Right renal cortex interstitium (tissue), 3 donors: ENCODE results near the gene LY9. TPM values are rescaled to one million over a fixed set of nuclear protein-coding genes. Genes with fewer than 3 reads are reported as not detected.

ENCODE experiments used
- DNase-seq, 3 donors: peaks; one replicate each; pipeline ENCODE4 v3.0.0-alpha.2; 2013; ENCODE audit warnings: low read depth in 3 of 3, low spot score in 2 of 3
- polyA plus RNA-seq, 3 donors: library from polyadenylated mRNA; unstranded; fragments of 120-200 nt; gene quantifications; one replicate each; pipeline ENCODE4 v1.2.1, GENCODE V29; 2013; ENCODE audit not compliant: insufficient read length in 3 of 3

Gene LY9, protein sequence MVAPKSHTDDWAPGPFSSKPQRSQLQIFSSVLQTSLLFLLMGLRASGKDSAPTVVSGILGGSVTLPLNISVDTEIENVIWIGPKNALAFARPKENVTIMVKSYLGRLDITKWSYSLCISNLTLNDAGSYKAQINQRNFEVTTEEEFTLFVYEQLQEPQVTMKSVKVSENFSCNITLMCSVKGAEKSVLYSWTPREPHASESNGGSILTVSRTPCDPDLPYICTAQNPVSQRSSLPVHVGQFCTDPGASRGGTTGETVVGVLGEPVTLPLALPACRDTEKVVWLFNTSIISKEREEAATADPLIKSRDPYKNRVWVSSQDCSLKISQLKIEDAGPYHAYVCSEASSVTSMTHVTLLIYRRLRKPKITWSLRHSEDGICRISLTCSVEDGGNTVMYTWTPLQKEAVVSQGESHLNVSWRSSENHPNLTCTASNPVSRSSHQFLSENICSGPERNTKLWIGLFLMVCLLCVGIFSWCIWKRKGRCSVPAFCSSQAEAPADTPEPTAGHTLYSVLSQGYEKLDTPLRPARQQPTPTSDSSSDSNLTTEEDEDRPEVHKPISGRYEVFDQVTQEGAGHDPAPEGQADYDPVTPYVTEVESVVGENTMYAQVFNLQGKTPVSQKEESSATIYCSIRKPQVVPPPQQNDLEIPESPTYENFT
- polyA plus RNA-seq = under 1 TPM; 0.06 to 0.22 (median 0.10) TPM

DNA sequence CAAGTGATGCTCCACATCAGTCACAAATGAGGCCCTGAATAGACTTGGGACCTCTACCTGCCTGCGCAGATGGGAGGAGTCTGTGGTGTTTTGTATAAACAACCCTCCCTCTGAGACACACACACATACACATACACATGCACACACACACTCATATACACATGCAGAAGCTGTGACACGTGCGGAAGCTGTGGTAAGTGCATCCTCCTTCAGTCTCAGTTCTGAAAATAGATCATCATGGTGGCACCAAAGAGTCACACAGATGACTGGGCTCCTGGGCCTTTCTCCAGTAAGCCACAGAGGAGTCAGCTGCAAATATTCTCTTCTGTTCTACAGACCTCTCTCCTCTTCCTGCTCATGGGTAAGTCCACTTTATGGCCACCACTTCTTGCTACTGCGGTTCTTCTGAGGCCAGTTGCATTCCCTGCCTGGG lies at the start of gene LY9:
TSS of gene LY9 (plus strand) at position 224 of the 433 bp plus-strand sequence. CDS start at position 238, 14 bp downstream.
- no peak for DNase-seq

DNA sequence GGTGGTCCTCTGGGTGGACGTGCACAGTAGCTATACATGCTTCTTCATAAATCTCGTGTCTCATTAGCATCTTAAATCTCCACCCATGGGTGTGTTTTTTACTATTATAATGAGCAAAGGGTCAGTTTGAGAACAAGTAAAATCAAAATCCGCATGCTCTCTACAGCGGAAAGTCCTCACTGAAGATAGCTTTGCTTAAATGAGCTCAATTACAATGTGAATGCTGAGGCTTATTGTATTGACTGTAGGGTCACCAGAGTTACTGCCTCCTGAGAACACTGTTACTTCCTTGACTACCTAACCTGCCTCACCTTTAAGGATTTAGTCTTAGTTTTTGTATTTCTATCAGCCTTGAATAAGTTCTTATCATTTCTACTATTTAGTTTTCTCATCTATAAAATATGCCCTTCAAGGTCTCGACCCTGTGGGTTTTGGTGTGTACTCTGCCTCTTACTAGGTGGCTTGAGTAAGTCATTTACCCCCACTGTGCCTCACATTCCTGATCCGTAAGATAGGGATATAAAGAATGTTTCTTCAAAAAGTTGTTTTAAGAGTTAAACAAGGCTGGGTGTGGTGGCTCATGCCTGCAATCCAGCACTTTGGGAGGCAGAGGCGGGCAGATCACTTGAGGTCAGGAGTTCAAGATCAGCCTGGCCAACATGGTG lies 49.0 kb upstream of the LY9 start:
- no peak for DNase-seq

DNA sequence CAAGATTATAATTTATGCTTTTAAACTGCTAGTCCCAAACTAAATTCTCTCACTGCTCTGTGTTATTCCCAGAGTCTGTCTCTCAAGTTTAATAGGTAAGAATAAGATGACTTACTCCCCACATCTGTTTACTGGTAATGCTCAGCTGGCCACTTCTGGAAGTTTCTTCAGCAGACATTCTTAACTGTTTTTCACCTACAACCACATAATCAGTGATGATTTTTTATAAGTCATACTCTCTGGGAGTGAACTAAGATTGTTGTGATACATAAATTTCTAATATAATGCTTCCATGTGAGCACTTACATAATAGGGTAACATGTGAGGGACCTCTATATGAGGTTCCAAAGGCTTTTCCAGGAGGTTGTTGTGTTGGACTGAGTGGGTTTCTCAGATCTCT lies 48.3 kb upstream of the LY9 start:
- DNase-seq = no peak

DNA sequence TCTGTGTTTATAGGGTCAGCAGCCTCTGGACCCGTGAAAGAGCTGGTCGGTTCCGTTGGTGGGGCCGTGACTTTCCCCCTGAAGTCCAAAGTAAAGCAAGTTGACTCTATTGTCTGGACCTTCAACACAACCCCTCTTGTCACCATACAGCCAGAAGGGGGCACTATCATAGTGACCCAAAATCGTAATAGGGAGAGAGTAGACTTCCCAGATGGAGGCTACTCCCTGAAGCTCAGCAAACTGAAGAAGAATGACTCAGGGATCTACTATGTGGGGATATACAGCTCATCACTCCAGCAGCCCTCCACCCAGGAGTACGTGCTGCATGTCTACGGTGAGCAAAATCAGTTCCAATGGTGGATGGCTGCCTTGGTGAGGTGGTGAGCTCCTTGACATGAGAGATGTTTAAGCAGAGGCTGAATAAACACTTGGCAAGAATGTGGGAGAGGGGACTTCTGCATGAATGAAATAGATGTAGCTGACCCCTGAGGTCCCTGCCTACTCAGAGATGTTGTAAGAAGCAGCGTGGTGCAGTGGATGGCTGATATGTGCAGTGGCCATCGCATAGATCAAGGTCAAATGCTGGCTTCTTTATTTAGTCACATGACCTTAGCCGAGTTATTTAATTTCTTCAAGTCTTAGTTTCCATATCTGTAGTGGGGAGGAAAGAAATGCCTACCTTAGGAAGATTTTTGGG lies 47.6 kb upstream of the LY9 start:
- DNase-seq = no peak

DNA sequence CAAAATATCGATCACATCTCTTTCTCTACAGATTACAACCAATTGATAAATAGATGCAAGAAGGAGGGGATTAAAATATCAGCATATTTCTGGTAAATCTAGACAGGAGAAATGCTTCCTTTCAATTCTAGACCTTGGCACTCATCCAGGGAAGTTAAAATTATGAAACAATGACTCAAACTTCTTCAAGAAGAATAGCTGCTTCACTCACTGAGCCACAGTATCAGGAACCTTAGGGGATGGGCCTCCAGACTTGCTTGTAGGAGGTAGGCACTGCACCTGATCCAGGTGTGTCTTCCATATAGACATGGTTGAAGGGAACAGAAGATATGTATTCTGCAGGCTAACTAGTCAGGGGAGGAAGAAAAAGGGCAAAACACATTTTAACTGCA lies 47.1 kb upstream of the LY9 start:
- DNase-seq = no peak

DNA sequence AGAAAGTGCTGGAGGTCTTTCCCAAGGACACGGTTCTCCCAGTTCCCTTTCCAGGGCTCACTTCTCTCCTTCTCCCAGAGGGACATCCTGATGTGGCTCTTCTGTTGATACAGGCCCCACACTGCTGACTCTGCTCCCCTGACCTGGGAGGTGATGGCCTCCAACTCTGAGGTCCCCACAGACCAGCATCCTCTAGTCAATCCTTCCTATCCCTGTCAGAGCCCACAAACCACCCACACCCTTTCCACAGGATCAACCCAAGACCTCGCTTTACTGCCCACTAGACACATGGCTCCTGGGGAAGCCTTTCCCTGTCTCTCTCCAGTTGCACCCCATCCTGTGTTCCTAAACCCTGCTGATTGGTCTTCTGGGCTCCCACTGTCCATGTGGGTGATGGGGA lies 45.4 kb upstream of the LY9 start:
- no peak for DNase-seq

DNA sequence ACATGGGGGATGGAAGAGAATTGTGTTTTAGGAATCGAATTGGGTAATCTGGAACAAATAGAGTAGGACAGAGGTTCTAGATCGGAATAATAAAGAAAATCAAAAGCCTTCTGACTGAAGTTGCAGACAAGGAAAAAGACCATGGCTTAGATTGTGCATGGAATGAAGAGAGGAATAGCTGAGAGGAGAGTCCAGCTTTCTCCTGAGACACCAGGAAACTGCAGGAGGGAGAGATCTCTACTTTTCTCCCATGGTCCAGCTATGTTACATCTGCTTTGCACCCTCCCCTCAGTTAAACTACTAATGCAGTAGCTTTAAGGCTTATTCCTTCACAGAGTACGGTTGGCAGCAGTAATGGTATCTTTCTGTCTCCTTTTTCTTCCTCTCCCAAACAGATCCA lies 43.6 kb upstream of the LY9 start:
- no peak for DNase-seq

DNA sequence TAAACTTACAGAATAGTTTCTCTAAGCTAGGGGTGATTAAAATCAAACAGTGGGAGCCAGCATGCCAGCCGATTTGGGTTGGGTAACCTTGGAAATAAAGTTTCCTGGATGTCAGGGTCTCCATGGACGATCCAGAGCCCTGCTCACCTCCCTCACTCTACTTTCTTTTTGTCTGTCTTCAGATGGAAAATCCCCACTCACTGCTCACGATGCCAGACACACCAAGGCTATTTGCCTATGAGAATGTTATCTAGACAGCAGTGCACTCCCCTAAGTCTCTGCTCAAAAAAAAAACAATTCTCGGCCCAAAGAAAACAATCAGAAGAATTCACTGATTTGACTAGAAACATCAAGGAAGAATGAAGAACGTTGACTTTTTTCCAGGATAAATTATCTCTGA lies 43.0 kb upstream of the LY9 start:
- DNase-seq = no peak

DNA sequence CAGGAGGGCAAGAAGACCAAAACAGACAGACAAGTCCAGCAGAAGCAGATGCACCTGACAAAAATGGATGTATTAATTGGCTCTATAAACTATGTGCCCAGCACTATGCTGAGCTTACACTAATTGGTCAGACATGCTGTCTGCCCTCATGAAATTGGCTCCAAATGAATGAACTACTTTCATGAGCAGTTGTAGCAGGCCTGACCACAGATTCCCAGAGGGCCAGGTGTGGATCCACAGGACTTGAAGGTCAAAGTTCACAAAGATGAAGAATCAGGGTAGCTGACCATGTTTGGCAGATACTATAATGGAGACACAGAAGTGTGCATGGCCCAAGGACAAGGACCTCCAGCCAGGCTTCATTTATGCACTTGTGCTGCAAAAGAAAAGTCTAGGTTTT lies 42.4 kb upstream of the LY9 start:
- DNase-seq = no peak

DNA sequence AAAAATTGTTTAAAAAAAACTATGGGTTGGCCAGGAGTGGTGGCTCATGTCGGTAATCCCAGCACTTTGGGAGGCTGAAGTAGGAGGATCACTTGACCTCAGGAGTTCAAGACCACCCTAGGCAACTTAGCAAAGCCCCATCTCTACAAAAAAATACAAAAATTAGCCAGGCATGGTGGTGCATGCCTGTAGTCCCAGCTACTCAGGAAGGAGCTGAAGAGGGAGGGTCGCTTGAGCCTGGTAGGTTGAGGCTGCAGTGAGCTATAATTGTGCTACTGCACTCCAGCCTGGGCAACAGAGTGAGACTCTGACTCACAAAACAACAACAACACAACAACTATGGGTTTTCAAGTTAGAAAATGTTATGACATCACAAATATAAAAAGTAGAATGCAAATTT lies 40.5 kb upstream of the LY9 start:
- DNase-seq = no peak

DNA sequence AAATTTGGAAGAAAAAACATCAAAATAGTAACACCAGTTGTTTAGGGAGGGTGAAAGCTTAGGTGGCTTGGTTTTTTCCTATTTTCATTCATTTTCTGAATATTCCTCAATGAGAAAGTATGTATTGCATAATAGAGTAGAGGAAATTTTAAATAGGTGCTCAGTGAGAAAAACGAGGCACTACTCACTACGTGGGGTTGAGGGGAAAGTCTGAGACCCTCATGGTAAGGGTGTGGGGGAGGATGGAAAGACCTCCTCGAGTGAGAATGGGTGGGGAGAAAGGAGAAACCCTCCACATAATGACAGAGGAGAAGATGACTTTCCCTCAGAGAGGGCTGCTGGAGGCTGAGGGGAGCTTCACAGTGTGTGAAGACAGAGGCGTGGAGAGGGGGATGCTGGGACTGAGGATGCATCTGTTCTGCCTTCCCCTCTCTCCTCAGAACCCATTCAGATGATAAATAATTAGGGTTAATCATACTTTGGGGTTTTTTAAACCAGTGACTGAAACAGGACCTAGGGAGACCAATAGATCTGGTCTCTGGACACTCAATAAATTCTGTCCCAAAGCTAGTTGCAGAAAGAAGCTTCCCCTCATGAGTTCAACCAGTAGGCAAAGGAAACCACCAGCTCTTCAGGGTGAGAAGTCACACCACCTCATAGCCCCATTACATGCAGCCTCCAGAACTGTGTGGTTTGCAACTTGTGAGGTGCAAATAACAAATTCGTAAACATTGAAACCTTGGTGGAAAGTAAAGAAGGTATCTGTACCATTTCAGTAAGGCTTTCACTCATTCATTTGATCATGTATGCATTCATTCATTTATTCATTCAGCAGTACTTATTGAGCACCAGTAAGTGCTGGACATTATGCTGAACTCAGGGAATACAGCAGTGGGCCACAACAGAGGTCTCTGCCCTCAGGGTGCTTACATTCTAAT lies 39.8 kb upstream of the LY9 start:
- DNase-seq = no peak

DNA sequence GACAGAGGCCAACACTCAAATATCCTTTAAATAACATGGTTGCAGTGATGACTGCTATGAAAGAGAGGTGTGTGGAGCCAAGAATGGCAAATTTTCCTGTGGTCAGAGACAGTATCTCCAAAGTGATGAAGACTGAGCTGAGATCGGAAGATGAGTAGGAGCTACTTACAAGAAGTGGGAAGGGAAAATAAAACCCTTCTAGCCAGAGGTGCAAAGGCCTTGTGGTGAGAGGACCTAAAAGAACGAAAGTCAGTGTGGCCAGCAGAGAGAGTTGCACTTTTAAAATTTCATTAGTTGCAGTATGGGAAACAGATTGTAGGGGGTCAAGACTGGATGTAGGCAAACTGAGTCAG lies 39.1 kb upstream of the LY9 start:
- DNase-seq = no peak

DNA sequence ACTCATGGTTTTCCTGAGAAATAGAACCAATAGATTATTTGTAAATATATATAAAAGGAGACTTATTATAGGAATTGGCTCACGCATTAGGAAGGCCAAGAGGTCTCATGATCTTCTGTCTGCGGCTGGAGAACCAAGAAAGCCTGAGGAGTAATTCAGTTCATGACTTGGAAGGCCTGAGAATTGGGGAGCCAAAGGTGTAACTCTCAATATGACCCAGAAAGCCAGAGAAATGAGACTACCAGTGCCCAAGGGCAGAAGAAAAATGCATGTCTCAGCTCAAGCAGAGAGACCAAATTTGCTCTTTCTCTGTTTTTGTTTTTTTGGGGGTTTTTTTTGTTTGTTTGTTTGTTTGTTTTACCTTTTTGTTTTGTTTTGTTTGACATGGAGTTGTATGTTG lies 37.5 kb upstream of the LY9 start:
- no peak for DNase-seq

DNA sequence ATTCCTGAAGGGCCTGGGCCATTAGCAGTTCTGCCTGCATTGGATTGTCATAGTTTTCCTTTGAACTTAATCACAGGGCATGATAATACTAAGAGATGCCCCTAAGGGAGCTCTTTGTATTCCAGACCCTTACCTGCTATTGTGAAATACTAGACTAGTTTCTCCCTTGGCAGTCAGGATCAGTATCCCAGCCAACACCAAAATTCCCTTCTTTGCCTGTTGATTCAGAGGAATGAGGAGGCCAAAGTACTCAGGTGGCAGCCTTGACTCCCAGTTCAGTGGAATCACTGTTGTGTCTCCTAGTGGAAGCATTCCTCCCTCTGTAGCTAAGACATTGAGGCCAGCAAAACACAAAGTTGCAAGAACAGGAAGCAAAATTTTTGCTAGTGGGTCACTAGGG lies 36.2 kb upstream of the LY9 start:
- DNase-seq = no peak

DNA sequence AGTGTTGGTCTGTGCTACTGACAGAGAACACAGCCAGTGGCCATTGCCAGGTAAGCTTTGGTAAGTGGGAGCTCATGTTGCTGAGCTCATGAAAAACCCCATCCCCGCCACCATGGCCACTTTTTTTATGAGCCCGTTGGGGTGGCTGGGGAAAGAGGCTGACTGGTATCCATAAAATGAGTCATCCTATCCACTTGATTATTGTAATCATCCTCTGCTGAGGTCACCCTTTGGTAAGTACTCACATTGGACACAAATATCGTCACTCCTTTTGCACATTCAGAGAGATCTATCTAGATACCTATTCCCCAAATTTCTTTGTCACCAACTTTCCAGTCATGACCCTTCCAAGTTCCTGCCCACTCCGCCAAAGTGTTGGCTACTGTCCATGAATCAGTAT lies 34.9 kb upstream of the LY9 start:
- no peak for DNase-seq

DNA sequence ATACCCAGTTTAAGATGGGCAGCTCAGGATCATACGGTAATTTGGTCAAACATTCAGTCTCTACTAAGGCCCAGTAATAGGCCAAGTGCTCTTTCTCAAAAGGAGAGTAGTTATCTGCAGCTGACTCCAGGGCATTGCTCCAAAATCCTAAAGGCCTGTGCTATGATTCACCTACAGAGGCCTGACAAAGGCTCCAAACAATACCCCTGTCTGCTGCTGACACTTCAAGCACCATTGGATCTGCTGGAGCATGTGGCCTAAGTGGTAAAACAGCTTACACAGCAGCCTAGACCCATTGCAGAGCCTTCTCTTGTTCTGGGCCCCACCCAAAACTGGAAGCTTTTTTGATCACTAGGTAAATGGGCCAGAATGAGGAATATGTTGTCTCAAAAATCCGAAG lies 34.1 kb upstream of the LY9 start:
- no peak for DNase-seq

DNA sequence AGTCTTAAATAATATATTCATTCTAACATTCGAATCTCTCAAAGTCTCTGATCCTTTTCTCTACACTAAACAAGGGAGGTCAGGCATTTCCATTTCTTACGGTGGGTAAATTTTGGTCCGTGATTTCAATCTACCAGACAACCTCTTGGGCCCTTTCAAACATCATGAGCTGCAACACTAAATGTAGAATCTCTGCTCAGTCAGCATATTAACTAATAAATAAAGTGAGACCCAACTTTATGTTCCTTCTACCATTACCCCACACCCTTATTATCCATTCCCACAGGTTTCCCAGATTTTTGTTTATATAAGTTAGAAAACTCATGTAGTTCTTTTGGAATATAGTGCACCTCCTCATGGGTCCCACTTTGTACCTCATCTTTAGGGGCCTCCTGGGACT lies 32.0 kb upstream of the LY9 start:
- DNase-seq = no peak

DNA sequence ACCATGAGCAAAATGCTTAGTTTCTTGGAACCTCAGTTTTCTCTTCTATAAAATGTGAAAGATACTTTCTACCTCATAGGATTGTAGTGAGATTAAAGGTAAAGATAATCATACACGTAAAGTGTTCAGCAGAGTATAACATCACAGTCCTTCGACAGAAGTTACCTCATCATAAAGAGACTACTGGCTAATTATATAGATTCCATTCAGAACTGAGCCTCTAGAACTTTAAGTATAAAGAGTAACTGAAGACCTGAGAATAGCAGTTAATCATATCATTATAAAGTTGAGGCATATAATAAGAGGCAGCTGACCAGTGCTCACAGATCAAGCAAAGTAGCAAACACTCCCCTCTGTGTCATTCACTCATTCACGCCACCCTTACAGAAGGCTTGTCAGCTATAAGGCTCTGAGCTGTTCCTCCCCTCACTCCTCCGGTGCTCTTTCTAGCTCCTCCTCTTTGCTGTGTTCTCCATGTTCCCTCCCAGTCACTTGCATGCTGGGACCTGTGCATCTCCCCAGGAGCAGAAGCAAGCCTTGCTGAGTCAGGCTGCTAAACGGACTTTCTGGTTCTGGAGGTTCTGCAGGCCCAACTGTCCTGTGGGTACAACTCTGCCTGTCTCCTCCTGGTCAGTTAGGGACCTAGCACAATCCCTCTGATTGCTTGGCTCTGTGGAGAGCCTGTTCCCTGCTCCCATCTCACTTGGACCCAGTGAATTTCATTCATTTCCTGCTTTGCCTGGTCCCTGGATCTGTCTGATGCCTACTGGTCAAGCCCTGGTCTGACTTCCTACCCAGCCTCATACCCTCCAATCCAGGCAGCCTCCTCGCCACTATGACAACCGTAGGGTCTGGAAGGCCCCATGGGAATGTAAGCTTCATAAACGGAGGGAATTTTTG lies 28.3 kb upstream of the LY9 start:
- no peak for DNase-seq

DNA sequence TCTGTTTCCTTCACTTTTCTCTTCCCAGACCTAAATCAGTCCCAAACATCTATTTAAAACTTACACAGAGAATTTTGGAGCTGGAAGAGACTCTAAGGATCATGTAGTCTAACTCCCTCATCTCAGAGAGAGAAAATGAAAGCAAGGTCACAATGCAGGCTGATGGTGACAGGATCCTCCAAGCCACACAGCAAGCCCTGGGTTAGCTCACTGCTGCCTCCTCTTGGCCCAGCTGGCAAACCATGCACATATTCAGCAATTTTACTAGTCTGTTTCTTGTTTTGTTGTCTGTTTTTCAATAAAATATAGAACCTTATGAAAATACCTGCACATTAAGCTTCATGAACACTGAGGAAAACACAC lies 27.7 kb upstream of the LY9 start:
- DNase-seq = no peak
